IMR-90 (cell line): ENCODE measurements around the gene CCDC179. TPM values are rescaled to one million over a fixed set of nuclear protein-coding genes. Genes with fewer than 3 reads are reported as not detected.

Experiments used
- ATAC-seq: fragments of 200-7000 bp; cut with Tn5 transposase; 2 replicates; pipeline ENCODE4 v1.9.1; 2020; ENCODE audit warnings: low read depth, mild to moderate bottlenecking, moderate library complexity
- BruUV-seq: library from RNA; stranded (reverse); fragments of 400-500 nt; replicated peaks from 2 replicates; lab custom pipeline; 2021; lab: Mats Ljungman, UMichigan
- CTCF ChIA-PET: fragments of 300-600 bp; formaldehyde crosslinking; extraction: SDS; loops from one replicate; lab custom pipeline; 2021; ENCODE audit warnings: antibody characterized with exemption; lab: Yijun Ruan, JAX
- POLR2A ChIA-PET: fragments of 300-600 bp; sonication (Branson Sonifier 250); formaldehyde crosslinking; loops from one replicate; lab custom pipeline; 2022; ENCODE audit warnings: antibody characterized with exemption; ENCODE audit not compliant: unreplicated experiment; lab: Charles Lee
- DNase-seq: peaks from one replicate; pipeline ENCODE4 v3.0.0; 2013
- H2AFZ ChIP-seq: replicated peaks from 2 replicates; pipeline ENCODE3; 2013; ENCODE audit warnings: low read length, mild to moderate bottlenecking; ENCODE audit not compliant: poor library complexity
- H2AK5ac ChIP-seq: 2 replicates; pipeline ENCODE4 v1.6.1; 2013; ENCODE audit warnings: low read depth, low read length, inconsistent platforms
- H2AK9ac ChIP-seq: replicated peaks from 2 replicates; pipeline ENCODE3; 2013; ENCODE audit warnings: mild to moderate bottlenecking, low read depth, low read length, moderate library complexity; ENCODE audit not compliant: poor library complexity
- H2BK120ac ChIP-seq: 2 replicates; pipeline ENCODE4 v1.6.1; 2013; ENCODE audit warnings: low read depth, low read length, inconsistent platforms
- H2BK15ac ChIP-seq: 3 replicates; pipeline ENCODE4 v1.6.1; 2013; ENCODE audit warnings: low read depth, low read length, inconsistent platforms
- H2BK20ac ChIP-seq: 2 replicates; pipeline ENCODE4 v1.6.1; 2013; ENCODE audit warnings: low read depth, mild to moderate bottlenecking, inconsistent platforms, low read length, moderate library complexity
- H2BK5ac ChIP-seq: 2 replicates; pipeline ENCODE4 v1.6.1; 2013; ENCODE audit warnings: mild to moderate bottlenecking, low read depth, low read length, inconsistent platforms; ENCODE audit not compliant: poor library complexity, severe bottlenecking
- H3K14ac ChIP-seq: replicated peaks from 2 replicates; pipeline ENCODE4 v1.6.1; 2013; ENCODE audit warnings: low read depth, low read length, inconsistent platforms
- H3K18ac ChIP-seq: 2 replicates; pipeline ENCODE4 v1.6.1; 2013; ENCODE audit warnings: low read depth, low read length, control low read depth
- H3K23ac ChIP-seq: 2 replicates; pipeline ENCODE4 v1.6.1; 2013; ENCODE audit warnings: low read depth, low read length, inconsistent platforms
- H3K27ac ChIP-seq: 2 replicates; pipeline ENCODE4 v1.5.1; 2013; ENCODE audit warnings: mild to moderate bottlenecking, control low read depth, low read length; ENCODE audit not compliant: insufficient read depth
- H3K27me3 ChIP-seq: 2 replicates; pipeline ENCODE4 v1.6.1; 2013; ENCODE audit warnings: low read length; ENCODE audit not compliant: control insufficient read depth, insufficient read depth
- H3K36me3 ChIP-seq: 2 replicates; pipeline ENCODE4 v1.6.1; 2013; ENCODE audit warnings: low read length, mixed read lengths; ENCODE audit not compliant: control insufficient read depth, insufficient read depth
- H3K4ac ChIP-seq: 2 replicates; pipeline ENCODE4 v1.6.1; 2013; ENCODE audit warnings: low read depth, low read length, inconsistent platforms
- H3K4me1 ChIP-seq: 2 replicates; pipeline ENCODE4 v1.6.1; 2013; ENCODE audit warnings: low read length, mixed read lengths; ENCODE audit not compliant: control insufficient read depth, insufficient read depth
- H3K4me2 ChIP-seq: 2 replicates; pipeline ENCODE4 v1.6.1; 2013; ENCODE audit warnings: low read depth, mild to moderate bottlenecking, control low read depth, low read length, moderate library complexity
- H3K4me3 ChIP-seq: 2 replicates; pipeline ENCODE4 v1.5.1; 2013; ENCODE audit warnings: low read depth, mild to moderate bottlenecking, control low read depth, low read length, moderate library complexity; ENCODE audit not compliant: insufficient read depth
- H3K56ac ChIP-seq: 2 replicates; pipeline ENCODE4 v1.6.1; 2013; ENCODE audit warnings: low read length, inconsistent platforms; ENCODE audit not compliant: insufficient read depth; ENCODE audit errors: extremely low read depth
- H3K79me1 ChIP-seq, 2 experiments: 2 replicates each; pipeline ENCODE4 v1.6.1; 2013; ENCODE audit warnings: low read length in 2 of 2, inconsistent platforms in 1 of 2, low read depth in 1 of 2
- H3K9ac ChIP-seq: 2 replicates; pipeline ENCODE4 v1.6.1; 2013; ENCODE audit warnings: low read depth, low read length, control low read depth
- H3K9me1 ChIP-seq: 2 replicates; pipeline ENCODE4 v1.6.1; 2013; ENCODE audit warnings: low read length, inconsistent platforms; ENCODE audit not compliant: insufficient read depth
- H3K9me3 ChIP-seq: 2 replicates; pipeline ENCODE4 v1.6.1; 2013; ENCODE audit warnings: low read length; ENCODE audit not compliant: control insufficient read depth, insufficient read depth
- H4K20me1 ChIP-seq: 2 replicates; pipeline ENCODE4 v1.6.1; 2013; ENCODE audit warnings: low read length, inconsistent platforms; ENCODE audit not compliant: insufficient read depth
- H4K5ac ChIP-seq: 2 replicates; pipeline ENCODE4 v1.6.1; 2013; ENCODE audit warnings: mild to moderate bottlenecking, low read depth, low read length, control low read depth
- H4K8ac ChIP-seq, 2 experiments: 2 replicates each; pipeline ENCODE4 v1.6.1; 2013; ENCODE audit warnings: low read depth in 2 of 2, low read length in 2 of 2, control low read depth in 1 of 2, inconsistent platforms in 1 of 2
- H4K91ac ChIP-seq: 2 replicates; pipeline ENCODE4 v1.6.1; 2013; ENCODE audit warnings: low read depth, low read length, inconsistent platforms; ENCODE audit not compliant: insufficient read depth
- MXI1 ChIP-seq: IDR thresholded peaks from 2 replicates; pipeline ENCODE4 v1.6.1; 2012; ENCODE audit warnings: low read depth, mild to moderate bottlenecking, low read length, moderate library complexity, borderline replicate concordance
- RAD21 ChIP-seq: IDR thresholded peaks from 2 replicates; pipeline ENCODE4 v1.6.1; 2012; ENCODE audit warnings: low read length, improper control_type of control experiment
- WGBS, 2 experiments: methylation state at CpG; one replicate each; pipeline versions ENCODE4 v1.1.5 to v1.1.7; 2013; ENCODE audit warnings: missing lambda C conversion rate in 2 of 2; ENCODE audit not compliant: insufficient read length in 1 of 2; ENCODE audit errors: extremely low coverage in 2 of 2; 5-methylcytosine and 5-hydroxymethylcytosine counted together
- dilution Hi-C: fragments of 300-500 bp; cut with HindIII; formaldehyde crosslinking; loops from one replicate; pipeline ENCODE4 v1.14.3; 2018; ENCODE audit warnings: low sequenced_read_pairs; ENCODE audit not compliant: unreplicated experiment
- in situ Hi-C: fragments of 300-500 bp; cut with MboI; formaldehyde crosslinking; loops from 3 replicates; pipeline ENCODE4 v1.14.3; 2019; ENCODE audit warnings: low sequenced_read_pairs, inconsistent platforms, mixed read lengths
- intact Hi-C: fragments of 100-400 bp; cut with micrococcal nuclease; formaldehyde crosslinking; loops from 2 replicates; pipeline ENCODE4 v1.10.0; 2022
- polyA plus RNA-seq, 3 experiments: library from polyadenylated mRNA; depleted of rRNA; stranded (reverse); fragments of >200 nt; gene quantifications; 2 replicates each; pipeline ENCODE4 v1.2.3, GENCODE V29; 2012; ENCODE audit warnings: low replicate concordance in 1 of 3
- total RNA-seq: library from RNA; depleted of rRNA; stranded (reverse); fragments of >200 nt; gene quantifications from 2 replicates; pipeline ENCODE4 v1.2.3, GENCODE V29; 2012
- TF ChIP-seq, protein P1 (sequence below): fragments of 150-350 bp; IDR thresholded peaks from 2 replicates; pipeline ENCODE4 v1.6.1; 2017; ENCODE audit warnings: mild to moderate bottlenecking, antibody characterized with exemption, low read length, low read depth

Gene CCDC179
- total and polyA plus RNA-seq, 2 of the 4 experiments (the other 2 are of a cell fraction) = not detected

DNA sequence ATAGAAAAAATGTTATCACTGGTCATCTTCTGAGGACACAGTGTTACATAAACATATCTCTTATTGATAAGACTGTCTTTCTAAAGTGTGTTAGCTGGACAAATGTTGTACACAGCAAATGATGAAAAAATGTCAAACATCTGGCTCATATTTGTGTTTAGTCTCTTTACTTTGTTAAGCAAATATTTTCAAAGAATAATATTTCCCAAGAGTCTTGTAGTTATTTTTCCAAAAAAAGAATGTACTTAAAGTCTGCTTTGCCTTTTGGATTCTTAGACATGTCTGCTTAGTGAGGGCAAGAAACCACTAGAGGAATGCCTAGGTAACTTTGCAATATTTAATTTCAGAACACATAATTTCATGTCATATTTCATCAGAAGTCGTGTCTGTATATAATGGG lies 23.9 kb upstream of the CCDC179 start:
- BruUV-seq = no TSS peak
- dilution Hi-C loops (no loop called here), intact Hi-C loops (no loop called here), in situ Hi-C loops (loop anchor here (25.0 kb wide), 1 partner anchor 1503 kb away; no protein-coding TSS in a partner anchor)
- Histone ChIP-seq H3K18ac (no peak overlapping the region), H2AK9ac (no peak overlapping the region), H3K27me3 (no peaks in the 10 kb centered on the region), H3K9me3 (no peaks in the 10 kb centered on the region), H3K4ac (no peak overlapping the region), H2BK20ac (no peak overlapping the region), H3K23ac (no peak overlapping the region), H3K4me2 (no peak overlapping the region), H2BK15ac (no peak overlapping the region), H2BK5ac (peak overlapping the region; percentile 76), H4K5ac (no peak overlapping the region), H4K20me1 (no peaks in the 10 kb centered on the region), H3K27ac (no peak overlapping the region), H3K4me3 (no peak overlapping the region), H3K4me1 (peaks cover 2% of the 10 kb centered on the region), H4K8ac (no peak overlapping the region), H3K14ac (no peak overlapping the region), H3K56ac (no peak overlapping the region), H2AK5ac (no peak overlapping the region), H3K36me3 (no peaks in the 10 kb centered on the region), H2BK120ac (no peak overlapping the region), H3K9ac (no peak overlapping the region), H4K91ac (no peak overlapping the region), H3K9me1 (no peaks in the 10 kb centered on the region), H3K79me1 (no peaks in the 10 kb centered on the region), H2AFZ (no peak overlapping the region)
- ATAC-seq = peak; percentile 51
- POLR2A ChIA-PET = no interaction called here
- TF ChIP-seq RAD21 (no peak), MXI1 (no peak)
- TF ChIP-seq, protein P1, sequence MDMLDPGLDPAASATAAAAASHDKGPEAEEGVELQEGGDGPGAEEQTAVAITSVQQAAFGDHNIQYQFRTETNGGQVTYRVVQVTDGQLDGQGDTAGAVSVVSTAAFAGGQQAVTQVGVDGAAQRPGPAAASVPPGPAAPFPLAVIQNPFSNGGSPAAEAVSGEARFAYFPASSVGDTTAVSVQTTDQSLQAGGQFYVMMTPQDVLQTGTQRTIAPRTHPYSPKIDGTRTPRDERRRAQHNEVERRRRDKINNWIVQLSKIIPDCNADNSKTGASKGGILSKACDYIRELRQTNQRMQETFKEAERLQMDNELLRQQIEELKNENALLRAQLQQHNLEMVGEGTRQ = no peak
- peak; percentile 1 for DNase-seq
- CTCF ChIA-PET = interaction anchor here (0.9 to 1.2 kb wide), 2 partner anchors 8 to 32 kb away, joined by 3 to 4 read pairs; no protein-coding TSS in a partner anchor
- no CpG with 5 or more reads among the region's 1 CpG for whole genome bisulfite sequencing, 2 experiments
